Esophagus mucosa (tissue), 1 donor: ENCODE results near the gene AK4. TPM values are rescaled to one million over a fixed set of nuclear protein-coding genes. Genes with fewer than 3 reads are reported as not detected.
"Not testable (repeated sequence)": the region's sequence is repeated elsewhere in the genome, so short reads cannot be mapped to it uniquely, and the experiment has no call there.

Experiments
- ATAC-seq: fragments of 200-7000 bp; cut with Tn5 transposase; one replicate; pipeline ENCODE4 v1.9.1; 2020
- total RNA-seq: library from RNA; stranded (reverse); gene quantifications from one replicate; pipeline ENCODE4 v1.2.4, GENCODE V29; 2023
- donor health status: DM: yes; HTN: yes; CAD: no.

The AK4 gene
- total RNA-seq, 1 donor from 2014 or later, result 51.6 TPM

- no peak for ATAC-seq
Measured at GRCh38 chr1:65214340-65215027, 66.5 kb downstream of the AK4 start.

- no peak for ATAC-seq
Measured at GRCh38 chr1:65216989-65217388, 69.0 kb downstream of the AK4 start.

- ATAC-seq, result no peak
Measured at GRCh38 chr1:65221638-65222339, 73.8 kb downstream of the AK4 start.

GRCh38 chr1:65222340-65222940, 74.4 kb downstream of the AK4 start:
- no peak for ATAC-seq

- no peak for ATAC-seq
Measured at GRCh38 chr1:65224681-65225091, 76.7 kb downstream of the AK4 start.

GRCh38 chr1:65225179-65225578, 77.2 kb downstream of the AK4 start:
- ATAC-seq, result no peak

- no peak for ATAC-seq
Measured at GRCh38 chr1:65229201-65229600, 81.2 kb downstream of the AK4 start.

GRCh38 chr1:65229754-65230339, 81.8 kb downstream of the AK4 start:
- no peak for ATAC-seq

GRCh38 chr1:65230731-65231481, 82.9 kb downstream of the AK4 start:
- no peak for ATAC-seq

GRCh38 chr1:65231718-65232330, 83.8 kb downstream of the AK4 start:
- ATAC-seq, result no peak

- no peak for ATAC-seq
Measured at GRCh38 chr1:65232461-65232990, 84.5 kb downstream of the AK4 start.

- ATAC-seq, result no peak
Measured at GRCh38 chr1:65233782-65234181, 85.8 kb downstream of the AK4 start.

- ATAC-seq, result no peak
Measured at GRCh38 chr1:65235867-65236805, 88.1 kb downstream of the AK4 start.

- not testable (repeated sequence) for ATAC-seq
Measured at GRCh38 chr1:65237088-65237487, 89.1 kb downstream of the AK4 start.

GRCh38 chr1:65237503-65237902, 89.5 kb downstream of the AK4 start:
- no peak for ATAC-seq

- ATAC-seq, result no peak
Measured at GRCh38 chr1:65238010-65238409, 90.0 kb downstream of the AK4 start.

- no peak for ATAC-seq
Measured at GRCh38 chr1:65243491-65243890, 95.5 kb downstream of the AK4 start.

- no peak for ATAC-seq
Measured at GRCh38 chr1:65245295-65245694, 97.3 kb downstream of the AK4 start.

GRCh38 chr1:65247419-65248359, 99.7 kb downstream of the AK4 start:
- no peak for ATAC-seq

GRCh38 chr1:65250826-65251225, 102.8 kb downstream of the AK4 start:
- no peak for ATAC-seq
